Heart right ventricle (tissue), 16 donors: ENCODE measurements around the gene KCNC2. TPM values are rescaled to one million over a fixed set of nuclear protein-coding genes. Genes with fewer than 3 reads are reported as not detected.

Experiments used
- ATAC-seq, 8 donors: fragments of 200-7000 bp; cut with Tn5 transposase; one replicate each; pipeline ENCODE4 v1.9.1; 2020; ENCODE audit warnings: mild to moderate bottlenecking in 8 of 8, moderate library complexity in 8 of 8, moderate number of reproducible peaks in 1 of 8
- DNase-seq, 2 donors: peaks; one replicate each; pipeline ENCODE4 v3.0.0-alpha.2; 2020
- H3K27ac ChIP-seq, 10 donors: fragments of 200-600 bp; sonication (generic) in 2 of 10; one replicate each; pipeline versions ENCODE4 v1.5.0 to v1.8.0; 2020 to 2022; ENCODE audit warnings: mild to moderate bottlenecking in 3 of 10
- H3K27me3 ChIP-seq, 7 donors: fragments of 200-600 bp; one replicate each; pipeline ENCODE4 v1.8.0; 2021 to 2022; ENCODE audit warnings: mild to moderate bottlenecking in 2 of 7
- H3K36me3 ChIP-seq, 9 donors: fragments of 200-600 bp; sonication (generic) in 1 of 9; one replicate each; pipeline versions ENCODE4 v1.5.0 to v1.8.0; 2020 to 2022; ENCODE audit warnings: mild to moderate bottlenecking in 2 of 9
- H3K4me1 ChIP-seq, 9 donors: fragments of 200-600 bp; sonication (generic) in 1 of 9; one replicate each; pipeline versions ENCODE4 v1.5.0 to v1.8.0; 2020 to 2022; ENCODE audit warnings: mild to moderate bottlenecking in 4 of 9
- H3K4me3 ChIP-seq, 10 donors: fragments of 200-600 bp; sonication (generic) in 2 of 10; one replicate each; pipeline versions ENCODE4 v1.5.0 to v1.8.0; 2020 to 2022; ENCODE audit warnings: mild to moderate bottlenecking in 7 of 10, moderate library complexity in 2 of 10
- H3K9me3 ChIP-seq, 11 donors: fragments of 200-600 bp in 10 of 11; sonication (generic) in 2 of 11; one replicate each; pipeline versions ENCODE4 v1.5.0 to v1.8.0; 2013 to 2022; ENCODE audit warnings: mild to moderate bottlenecking in 2 of 11, control low read depth in 1 of 11, moderate library complexity in 1 of 11
- CTCF ChIP-seq, 9 donors: fragments of 200-600 bp; sonication (generic) in 2 of 9; IDR thresholded peaks; one replicate each; pipeline versions ENCODE4 v1.5.0 to v1.8.0; 2021 to 2022; ENCODE audit warnings: antibody characterized with exemption in 9 of 9, mild to moderate bottlenecking in 5 of 9, moderate library complexity in 1 of 9
- WGBS, 2 donors: extraction: QIAGEN DNeasy Blood & Tissue Kit; methylation state at CpG; one replicate each; pipeline ENCODE4 v1.1.7; 2013; ENCODE audit warnings: inconsistent platforms in 1 of 2; 5-methylcytosine and 5-hydroxymethylcytosine counted together
- intact Hi-C, 10 donors: fragments of 100-400 bp; cut with DNase I; formaldehyde crosslinking; loops; one replicate each; pipeline versions ENCODE4 v1.11.1 to v1.14.2; 2022
- polyA plus RNA-seq, 2 donors: library from polyadenylated mRNA; stranded (reverse); fragments of 200-250 nt; gene quantifications; one replicate each; pipeline ENCODE4 v1.2.3, GENCODE V29; 2013
- total RNA-seq, 10 donors: library from RNA; stranded (reverse); fragmentation: NEBNext Ultra II Directional in 3 of 10; extraction: Animal tissue kit (Norgen Biotek cat#: 25700) in 3 of 10; gene quantifications; one replicate each; pipeline versions ENCODE4 v1.2.1 to v1.2.4, GENCODE V29; 2021 to 2023
- donor health status: Arrhythmogenic right ventricular cardiomyopathy.
- donor health status: ischemic (EF 13 %, LVEDD 7.1; RV severe dilation, severe dysfunction).
- donor health status: healthy with polysubstance abuse.
- donor health status: DM: no; HTN: yes; CAD: no.
- donor health status: DM: no; HTN: no; CAD: no.
- donor health status: ischemic (EF 25% LVEDD 6.9; RV normal size, moderate dysfunction).
- donor health status: ischemic (EF 25% LVEDD 5.7; RV mildly dilated, moderate dysfunction).
- donor health status: healthy.
- donor health status: DM: yes; HTN: yes; CAD: no.
- donor health status: Ischemic cardiomyopathy.
- donor health status: ischemic (EF 35%, LVEDD 5.7; RV mildly dilated, moderate dysfunction).
- donor health status: nonischemic (EF 11% LVEDD 7.7; RV severe dilation, severe dysfunction).
- donor health status: DM: yes; HTN: yes; CAD: no.
- donor health status: PGD.
- donor health status: ischemic (EF 29% LVEDD 5.4; RV normal size, mild dysfunction).
- donor health status: nonischemic (EF 23%, LVEDD 6.1; RV moderate dilation, normal function).

The KCNC2 gene
- total and polyA plus RNA-seq, 12 donors = not detected

GRCh38 chr12:75162845-75163244 lies 46.8 kb downstream of the KCNC2 start:
- WGBS, 2 donors = 60% methylated on average over 4 of the region's 4 CpGs
- no peaks in the 10 kb centered on the region for H3K36me3 ChIP-seq

GRCh38 chr12:75161488-75161887 lies 48.2 kb downstream of the KCNC2 start:
- intact Hi-C loops = no loop called here
- Histone ChIP-seq H3K4me3 (no peak overlapping the region), H3K27me3 (no peaks in the 10 kb centered on the region), H3K9me3 (peaks cover 0 to 2% (median 0%) of the 10 kb centered on the region in 11 donors), H3K4me1 (no peaks in the 10 kb centered on the region), H3K27ac (no peak overlapping the region), H3K36me3 (no peaks in the 10 kb centered on the region)
- DNase-seq = no peak
- TF ChIP-seq CTCF (IDR thresholded peaks at IDR 0.05) = no peak
- WGBS, 2 donors = 40 to 44% methylated on average over 1 of the region's 1 CpG
- no peak for ATAC-seq

More at GRCh38 chr12:75162845-75163244, 46.8 kb downstream of the KCNC2 start:
- Histone ChIP-seq H3K4me3 (no peak overlapping the region), H3K9me3 (peaks cover 0 to 2% (median 0%) of the 10 kb centered on the region in 11 donors), H3K27ac (no peak overlapping the region), H3K27me3 (no peaks in the 10 kb centered on the region), H3K4me1 (no peaks in the 10 kb centered on the region)
- DNase-seq (no peak), ATAC-seq (no peak)
- TF ChIP-seq CTCF (IDR thresholded peaks at IDR 0.05) = no peak
- intact Hi-C loops = no loop called here

GRCh38 chr12:75157385-75157784 lies 52.3 kb downstream of the KCNC2 start:
- H3K27ac ChIP-seq = no peak overlapping the region
- DNase-seq (no peak), ATAC-seq (no peak)
- H3K27me3 ChIP-seq = no peaks in the 10 kb centered on the region
- H3K4me3 ChIP-seq = no peak overlapping the region
- 85 to 87% methylated on average over 1 of the region's 1 CpG for WGBS, 2 donors
- no peaks in the 10 kb centered on the region for H3K4me1 ChIP-seq
- no peak for TF ChIP-seq CTCF (IDR thresholded peaks at IDR 0.05)
- intact Hi-C loops = no loop called here
- H3K36me3 ChIP-seq = no peaks in the 10 kb centered on the region
- peaks cover 0 to 2% (median 0%) of the 10 kb centered on the region in 11 donors for H3K9me3 ChIP-seq

- intact Hi-C loops = no loop called here
- ATAC-seq = peak in 1 of 8 donors; percentile 42
- no peak for TF ChIP-seq CTCF (IDR thresholded peaks at IDR 0.05)
These were observed 53.7 kb downstream of the KCNC2 start for GRCh38 chr12:75155962-75156361.

More at GRCh38 chr12:75155962-75156361, 53.7 kb downstream of the KCNC2 start:
- WGBS, 2 donors = 27 to 29% methylated on average over 2 of the region's 2 CpGs
- Histone ChIP-seq H3K4me1 (no peaks in the 10 kb centered on the region), H3K27ac (no peak overlapping the region), H3K36me3 (no peaks in the 10 kb centered on the region), H3K27me3 (no peaks in the 10 kb centered on the region), H3K4me3 (no peak overlapping the region), H3K9me3 (peaks cover 0 to 2% (median 0%) of the 10 kb centered on the region in 11 donors)
- no peak for DNase-seq
